WTC11 (cell line): ENCODE measurements around the gene NAT9. TPM values are rescaled to one million over a fixed set of nuclear protein-coding genes. Genes with fewer than 3 reads are reported as not detected.

Experiments
- ATAC-seq: fragments of 200-7000 bp; cut with Tn5 transposase; 2 replicates; pipeline ENCODE4 v1.10.0; 2021; ENCODE audit warnings: mild to moderate bottlenecking, moderate library complexity
- CTCF ChIA-PET: fragments of 300-600 bp; sonication (Branson Sonifier 250); formaldehyde crosslinking; loops from one replicate; lab custom pipeline; 2021; ENCODE audit warnings: antibody characterized with exemption; lab: Charles Lee
- POLR2A ChIA-PET: fragments of 350-600 bp; sonication (Branson Sonifier 250); formaldehyde crosslinking; loops from one replicate; lab custom pipeline; 2021; ENCODE audit warnings: antibody characterized with exemption; lab: Charles Lee
- DNase-seq: peaks from one replicate; pipeline ENCODE4 v3.0.0; 2021; ENCODE audit warnings: low spot score
- H3K27ac Mint-ChIP-seq: 2 replicates; pipeline ENCODE4 v1.8.0; 2021; ENCODE audit warnings: mixed read lengths
- H3K27me3 Mint-ChIP-seq: 2 replicates; pipeline ENCODE4 v1.8.0; 2021; ENCODE audit warnings: low read depth, mild to moderate bottlenecking, moderate library complexity, mixed read lengths
- H3K36me3 Mint-ChIP-seq: 2 replicates; pipeline ENCODE4 v1.8.0; 2021; ENCODE audit warnings: mixed read lengths
- H3K4me1 Mint-ChIP-seq: 2 replicates; pipeline ENCODE4 v1.8.0; 2022; ENCODE audit warnings: mixed read lengths
- H3K4me3 Mint-ChIP-seq: 2 replicates; pipeline ENCODE4 v1.8.0; 2021; ENCODE audit warnings: mild to moderate bottlenecking, moderate library complexity, mixed read lengths
- H3K9me3 Mint-ChIP-seq: 2 replicates; pipeline ENCODE4 v1.8.0; 2021; ENCODE audit warnings: mixed read lengths
- ATF1 ChIP-seq: sonication (generic); formaldehyde crosslinking; IDR thresholded peaks from 2 replicates; pipeline ENCODE4 v1.8.1; 2023; ENCODE audit warnings: mild to moderate bottlenecking, moderate library complexity, missing genetic modification reagents
- CREB1 ChIP-seq: sonication (generic); formaldehyde crosslinking; IDR thresholded peaks from 2 replicates; pipeline ENCODE4 v1.8.0; 2023; ENCODE audit warnings: mild to moderate bottlenecking, missing genetic modification reagents
- CREM ChIP-seq: sonication (generic); formaldehyde crosslinking; IDR thresholded peaks from 2 replicates; pipeline ENCODE4 v1.8.1; 2022; ENCODE audit warnings: mild to moderate bottlenecking, missing genetic modification reagents, moderate library complexity
- ESRRA ChIP-seq: sonication (generic); formaldehyde crosslinking; IDR thresholded peaks from 2 replicates; pipeline ENCODE4 v1.8.1; 2022; ENCODE audit warnings: mild to moderate bottlenecking, missing genetic modification reagents, borderline replicate concordance
- FOXK1 ChIP-seq: sonication (generic); formaldehyde crosslinking; IDR thresholded peaks from 2 replicates; pipeline ENCODE4 v1.8.0; 2022; ENCODE audit warnings: mild to moderate bottlenecking, moderate library complexity, missing genetic modification reagents
- FOXP1 ChIP-seq: sonication (generic); formaldehyde crosslinking; IDR thresholded peaks from 2 replicates; pipeline ENCODE4 v1.8.0; 2022; ENCODE audit warnings: missing genetic modification reagents, mild to moderate bottlenecking, moderate library complexity, borderline replicate concordance
- IRF2 ChIP-seq: sonication (generic); formaldehyde crosslinking; IDR thresholded peaks from 2 replicates; pipeline ENCODE4 v1.8.0; 2022; ENCODE audit warnings: low read depth, missing genetic modification reagents, borderline replicate concordance
- NFE2L1 ChIP-seq: sonication (generic); formaldehyde crosslinking; IDR thresholded peaks from 2 replicates; pipeline ENCODE4 v1.8.1; 2023; ENCODE audit warnings: missing genetic modification reagents
- PRRX2 ChIP-seq: fragments of 250-450 bp; sonication (Bioruptor Pico); IDR thresholded peaks from 2 replicates; pipeline ENCODE4 v1.8.0; 2021; ENCODE audit warnings: mild to moderate bottlenecking
- SP1 ChIP-seq: sonication (generic); formaldehyde crosslinking; conservative IDR thresholded peaks from 2 replicates; pipeline ENCODE4 v1.8.1; 2022; ENCODE audit warnings: missing genetic modification reagents
- ZNF138 ChIP-seq: sonication (generic); formaldehyde crosslinking; conservative IDR thresholded peaks from 2 replicates; pipeline ENCODE4 v1.8.1; 2022; ENCODE audit warnings: mild to moderate bottlenecking, moderate library complexity, missing genetic modification reagents
- ZNF232 ChIP-seq: sonication (generic); formaldehyde crosslinking; IDR thresholded peaks from 2 replicates; pipeline ENCODE4 v1.8.0; 2022; ENCODE audit warnings: mild to moderate bottlenecking, missing genetic modification reagents
- total RNA-seq: library from RNA; stranded (reverse); gene quantifications from 3 replicates; pipeline ENCODE4 v1.2.3, GENCODE V29; 2021
- TF ChIP-seq, protein P1 (sequence below): sonication (generic); formaldehyde crosslinking; IDR thresholded peaks from 2 replicates; pipeline ENCODE4 v1.8.1; 2022; ENCODE audit warnings: mild to moderate bottlenecking, missing genetic modification reagents, moderate library complexity, borderline replicate concordance
- TF ChIP-seq, protein P2 (sequence below): sonication (generic); formaldehyde crosslinking; IDR thresholded peaks from 2 replicates; pipeline ENCODE4 v1.8.1; 2023; ENCODE audit warnings: mild to moderate bottlenecking, moderate library complexity, missing genetic modification reagents
- TF ChIP-seq, protein P3 (sequence below): fragments of 250-450 bp; sonication (Bioruptor Pico); IDR thresholded peaks from 2 replicates; pipeline ENCODE4 v1.9.0; 2021; ENCODE audit warnings: mild to moderate bottlenecking, borderline replicate concordance
- TF ChIP-seq, protein P4 (sequence below): sonication (generic); formaldehyde crosslinking; IDR thresholded peaks from 2 replicates; pipeline ENCODE4 v1.8.0; 2022; ENCODE audit warnings: missing genetic modification reagents
- TF ChIP-seq, protein P5 (sequence below): fragments of 250-450 bp; sonication (Bioruptor Pico); IDR thresholded peaks from 2 replicates; pipeline ENCODE4 v2.1.2; 2022; ENCODE audit warnings: mild to moderate bottlenecking, moderate library complexity
- TF ChIP-seq, protein P6 (sequence below): sonication (generic); formaldehyde crosslinking; IDR thresholded peaks from 2 replicates; pipeline ENCODE4 v1.8.1; 2023; ENCODE audit warnings: mild to moderate bottlenecking, missing genetic modification reagents
- TF ChIP-seq, protein P7 (sequence below): sonication (generic); formaldehyde crosslinking; IDR thresholded peaks from 2 replicates; pipeline ENCODE4 v1.8.1; 2022; ENCODE audit warnings: missing genetic modification reagents, borderline replicate concordance

Gene NAT9
- total RNA-seq, 1 experiment from 2014 or later, result 67.1 TPM

DNA sequence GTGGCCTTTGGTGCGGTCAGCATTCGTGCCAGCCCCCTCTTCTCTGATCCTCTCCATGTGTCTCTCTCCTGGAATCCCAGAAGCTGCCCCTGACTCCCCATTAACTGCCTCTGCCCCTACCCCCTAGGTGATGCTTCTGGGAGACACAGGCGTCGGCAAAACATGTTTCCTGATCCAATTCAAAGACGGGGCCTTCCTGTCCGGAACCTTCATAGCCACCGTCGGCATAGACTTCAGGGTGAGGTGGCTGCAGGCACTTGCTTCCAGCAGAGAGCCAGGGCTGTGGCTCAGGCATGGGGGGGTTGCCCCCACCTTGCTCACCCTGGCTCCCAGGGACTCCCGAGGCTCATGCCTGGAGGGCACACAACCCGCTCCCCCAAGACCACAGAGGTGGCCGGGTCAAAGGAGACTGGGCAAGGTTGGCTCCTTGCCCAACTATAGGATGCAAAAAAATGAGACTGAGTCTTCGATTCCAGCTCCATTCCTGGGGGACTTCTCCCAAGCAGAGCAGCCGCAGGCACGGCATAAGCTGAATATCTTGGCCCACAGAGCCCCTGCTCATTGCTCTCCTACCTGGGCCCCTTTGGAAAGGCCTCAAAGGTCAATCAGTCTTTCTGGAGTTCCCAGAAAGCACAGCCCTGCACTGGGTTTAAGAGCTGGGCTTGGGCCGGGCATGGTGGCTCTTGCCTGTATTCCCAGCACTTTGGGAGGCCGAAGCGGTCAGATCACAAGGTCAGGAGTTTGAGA lies 35.3 kb downstream of the NAT9 start:
- ATAC-seq (no peak), DNase-seq (no peak)
- ChIA-PET CTCF (interaction anchor here (0.8 to 2.5 kb wide), 5 partner anchors 9 to 83 kb away, joined by 3 to 22 read pairs (median 4); no protein-coding TSS in a partner anchor), POLR2A (no interaction called here)
- peaks cover 45% of the 10 kb centered on the region for H3K4me1 Mint-ChIP-seq
- H3K27ac Mint-ChIP-seq, result no peak overlapping the region
- TF ChIP-seq CREB1 (CRISPR knock-in tag) (no peak), FOXK1 (CRISPR knock-in tag) (no peak), ZNF232 (CRISPR knock-in tag) (no peak), SP1 (CRISPR knock-in tag) (no peak), FOXP1 (CRISPR knock-in tag) (no peak), NFE2L1 (CRISPR knock-in tag) (no peak), ZNF138 (CRISPR knock-in tag) (no peak), PRRX2 (CRISPR knock-in tag) (no peak), IRF2 (CRISPR knock-in tag) (no peak)
- TF ChIP-seq, protein P1, sequence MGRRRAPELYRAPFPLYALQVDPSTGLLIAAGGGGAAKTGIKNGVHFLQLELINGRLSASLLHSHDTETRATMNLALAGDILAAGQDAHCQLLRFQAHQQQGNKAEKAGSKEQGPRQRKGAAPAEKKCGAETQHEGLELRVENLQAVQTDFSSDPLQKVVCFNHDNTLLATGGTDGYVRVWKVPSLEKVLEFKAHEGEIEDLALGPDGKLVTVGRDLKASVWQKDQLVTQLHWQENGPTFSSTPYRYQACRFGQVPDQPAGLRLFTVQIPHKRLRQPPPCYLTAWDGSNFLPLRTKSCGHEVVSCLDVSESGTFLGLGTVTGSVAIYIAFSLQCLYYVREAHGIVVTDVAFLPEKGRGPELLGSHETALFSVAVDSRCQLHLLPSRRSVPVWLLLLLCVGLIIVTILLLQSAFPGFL (CRISPR knock-in tag), result no peak
- TF ChIP-seq, protein P2, sequence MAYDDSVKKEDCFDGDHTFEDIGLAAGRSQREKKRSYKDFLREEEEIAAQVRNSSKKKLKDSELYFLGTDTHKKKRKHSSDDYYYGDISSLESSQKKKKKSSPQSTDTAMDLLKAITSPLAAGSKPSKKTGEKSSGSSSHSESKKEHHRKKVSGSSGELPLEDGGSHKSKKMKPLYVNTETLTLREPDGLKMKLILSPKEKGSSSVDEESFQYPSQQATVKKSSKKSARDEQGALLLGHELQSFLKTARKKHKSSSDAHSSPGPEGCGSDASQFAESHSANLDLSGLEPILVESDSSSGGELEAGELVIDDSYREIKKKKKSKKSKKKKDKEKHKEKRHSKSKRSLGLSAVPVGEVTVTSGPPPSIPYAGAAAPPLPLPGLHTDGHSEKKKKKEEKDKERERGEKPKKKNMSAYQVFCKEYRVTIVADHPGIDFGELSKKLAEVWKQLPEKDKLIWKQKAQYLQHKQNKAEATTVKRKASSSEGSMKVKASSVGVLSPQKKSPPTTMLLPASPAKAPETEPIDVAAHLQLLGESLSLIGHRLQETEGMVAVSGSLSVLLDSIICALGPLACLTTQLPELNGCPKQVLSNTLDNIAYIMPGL (CRISPR knock-in tag), result no peak
- TF ChIP-seq, protein P3, sequence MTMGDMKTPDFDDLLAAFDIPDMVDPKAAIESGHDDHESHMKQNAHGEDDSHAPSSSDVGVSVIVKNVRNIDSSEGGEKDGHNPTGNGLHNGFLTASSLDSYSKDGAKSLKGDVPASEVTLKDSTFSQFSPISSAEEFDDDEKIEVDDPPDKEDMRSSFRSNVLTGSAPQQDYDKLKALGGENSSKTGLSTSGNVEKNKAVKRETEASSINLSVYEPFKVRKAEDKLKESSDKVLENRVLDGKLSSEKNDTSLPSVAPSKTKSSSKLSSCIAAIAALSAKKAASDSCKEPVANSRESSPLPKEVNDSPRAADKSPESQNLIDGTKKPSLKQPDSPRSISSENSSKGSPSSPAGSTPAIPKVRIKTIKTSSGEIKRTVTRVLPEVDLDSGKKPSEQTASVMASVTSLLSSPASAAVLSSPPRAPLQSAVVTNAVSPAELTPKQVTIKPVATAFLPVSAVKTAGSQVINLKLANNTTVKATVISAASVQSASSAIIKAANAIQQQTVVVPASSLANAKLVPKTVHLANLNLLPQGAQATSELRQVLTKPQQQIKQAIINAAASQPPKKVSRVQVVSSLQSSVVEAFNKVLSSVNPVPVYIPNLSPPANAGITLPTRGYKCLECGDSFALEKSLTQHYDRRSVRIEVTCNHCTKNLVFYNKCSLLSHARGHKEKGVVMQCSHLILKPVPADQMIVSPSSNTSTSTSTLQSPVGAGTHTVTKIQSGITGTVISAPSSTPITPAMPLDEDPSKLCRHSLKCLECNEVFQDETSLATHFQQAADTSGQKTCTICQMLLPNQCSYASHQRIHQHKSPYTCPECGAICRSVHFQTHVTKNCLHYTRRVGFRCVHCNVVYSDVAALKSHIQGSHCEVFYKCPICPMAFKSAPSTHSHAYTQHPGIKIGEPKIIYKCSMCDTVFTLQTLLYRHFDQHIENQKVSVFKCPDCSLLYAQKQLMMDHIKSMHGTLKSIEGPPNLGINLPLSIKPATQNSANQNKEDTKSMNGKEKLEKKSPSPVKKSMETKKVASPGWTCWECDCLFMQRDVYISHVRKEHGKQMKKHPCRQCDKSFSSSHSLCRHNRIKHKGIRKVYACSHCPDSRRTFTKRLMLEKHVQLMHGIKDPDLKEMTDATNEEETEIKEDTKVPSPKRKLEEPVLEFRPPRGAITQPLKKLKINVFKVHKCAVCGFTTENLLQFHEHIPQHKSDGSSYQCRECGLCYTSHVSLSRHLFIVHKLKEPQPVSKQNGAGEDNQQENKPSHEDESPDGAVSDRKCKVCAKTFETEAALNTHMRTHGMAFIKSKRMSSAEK (CRISPR knock-in tag), result no peak
- TF ChIP-seq, protein P4, sequence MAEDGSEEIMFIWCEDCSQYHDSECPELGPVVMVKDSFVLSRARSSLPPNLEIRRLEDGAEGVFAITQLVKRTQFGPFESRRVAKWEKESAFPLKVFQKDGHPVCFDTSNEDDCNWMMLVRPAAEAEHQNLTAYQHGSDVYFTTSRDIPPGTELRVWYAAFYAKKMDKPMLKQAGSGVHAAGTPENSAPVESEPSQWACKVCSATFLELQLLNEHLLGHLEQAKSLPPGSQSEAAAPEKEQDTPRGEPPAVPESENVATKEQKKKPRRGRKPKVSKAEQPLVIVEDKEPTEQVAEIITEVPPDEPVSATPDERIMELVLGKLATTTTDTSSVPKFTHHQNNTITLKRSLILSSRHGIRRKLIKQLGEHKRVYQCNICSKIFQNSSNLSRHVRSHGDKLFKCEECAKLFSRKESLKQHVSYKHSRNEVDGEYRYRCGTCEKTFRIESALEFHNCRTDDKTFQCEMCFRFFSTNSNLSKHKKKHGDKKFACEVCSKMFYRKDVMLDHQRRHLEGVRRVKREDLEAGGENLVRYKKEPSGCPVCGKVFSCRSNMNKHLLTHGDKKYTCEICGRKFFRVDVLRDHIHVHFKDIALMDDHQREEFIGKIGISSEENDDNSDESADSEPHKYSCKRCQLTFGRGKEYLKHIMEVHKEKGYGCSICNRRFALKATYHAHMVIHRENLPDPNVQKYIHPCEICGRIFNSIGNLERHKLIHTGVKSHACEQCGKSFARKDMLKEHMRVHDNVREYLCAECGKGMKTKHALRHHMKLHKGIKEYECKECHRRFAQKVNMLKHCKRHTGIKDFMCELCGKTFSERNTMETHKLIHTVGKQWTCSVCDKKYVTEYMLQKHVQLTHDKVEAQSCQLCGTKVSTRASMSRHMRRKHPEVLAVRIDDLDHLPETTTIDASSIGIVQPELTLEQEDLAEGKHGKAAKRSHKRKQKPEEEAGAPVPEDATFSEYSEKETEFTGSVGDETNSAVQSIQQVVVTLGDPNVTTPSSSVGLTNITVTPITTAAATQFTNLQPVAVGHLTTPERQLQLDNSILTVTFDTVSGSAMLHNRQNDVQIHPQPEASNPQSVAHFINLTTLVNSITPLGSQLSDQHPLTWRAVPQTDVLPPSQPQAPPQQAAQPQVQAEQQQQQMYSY (CRISPR knock-in tag), result no peak
- no peak overlapping the region for H3K4me3 Mint-ChIP-seq
- no peaks in the 10 kb centered on the region for H3K36me3 Mint-ChIP-seq
- H3K9me3 Mint-ChIP-seq, result peaks cover 7% of the 10 kb centered on the region; the same call in 1 of the 2 replicates
- peaks cover 12% of the 10 kb centered on the region for H3K27me3 Mint-ChIP-seq

DNA sequence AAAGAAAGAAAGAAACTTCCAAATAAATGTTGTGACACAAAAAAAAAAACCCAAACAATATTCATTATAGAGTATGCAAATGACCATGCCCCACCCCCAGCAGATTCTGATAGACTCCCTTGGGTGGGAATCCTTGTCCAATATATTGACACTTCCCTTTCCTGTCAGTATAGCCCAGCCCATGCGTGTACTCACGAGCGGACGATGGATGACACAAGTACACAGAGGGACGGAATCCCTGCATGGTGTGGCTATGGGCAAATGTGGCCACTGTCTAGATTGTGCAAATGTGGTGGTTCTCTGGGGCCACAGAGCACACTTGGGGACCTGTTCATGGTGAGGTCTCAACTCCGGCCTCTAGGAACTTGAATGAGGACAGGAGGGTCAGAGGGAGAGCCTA lies 36.0 kb downstream of the NAT9 start:
- Mint-ChIP-seq H3K27me3 (peaks cover 18% of the 10 kb centered on the region), H3K4me3 (no peak overlapping the region), H3K36me3 (no peaks in the 10 kb centered on the region), H3K4me1 (peaks cover 39% of the 10 kb centered on the region), H3K27ac (no peak overlapping the region; the same call in 1 of the 2 replicates), H3K9me3 (peaks cover 7% of the 10 kb centered on the region; the same call in 1 of the 2 replicates)
- no peak for DNase-seq
- no peak for ATAC-seq
- ChIA-PET POLR2A (no interaction called here), CTCF (interaction anchor here (0.6 kb wide), 1 partner anchor 43 kb away, joined by 3 read pairs; no protein-coding TSS in a partner anchor)
- TF ChIP-seq ESRRA (CRISPR knock-in tag) (no peak), ATF1 (CRISPR knock-in tag) (no peak), CREM (CRISPR knock-in tag) (no peak)
- TF ChIP-seq, protein P5, sequence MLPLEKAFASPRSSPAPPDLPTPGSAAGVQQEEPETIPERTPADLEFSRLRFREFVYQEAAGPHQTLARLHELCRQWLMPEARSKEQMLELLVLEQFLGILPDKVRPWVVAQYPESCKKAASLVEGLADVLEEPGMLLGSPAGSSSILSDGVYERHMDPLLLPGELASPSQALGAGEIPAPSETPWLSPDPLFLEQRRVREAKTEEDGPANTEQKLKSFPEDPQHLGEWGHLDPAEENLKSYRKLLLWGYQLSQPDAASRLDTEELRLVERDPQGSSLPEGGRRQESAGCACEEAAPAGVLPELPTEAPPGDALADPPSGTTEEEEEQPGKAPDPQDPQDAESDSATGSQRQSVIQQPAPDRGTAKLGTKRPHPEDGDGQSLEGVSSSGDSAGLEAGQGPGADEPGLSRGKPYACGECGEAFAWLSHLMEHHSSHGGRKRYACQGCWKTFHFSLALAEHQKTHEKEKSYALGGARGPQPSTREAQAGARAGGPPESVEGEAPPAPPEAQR (CRISPR knock-in tag), result no peak
- TF ChIP-seq, protein P6, sequence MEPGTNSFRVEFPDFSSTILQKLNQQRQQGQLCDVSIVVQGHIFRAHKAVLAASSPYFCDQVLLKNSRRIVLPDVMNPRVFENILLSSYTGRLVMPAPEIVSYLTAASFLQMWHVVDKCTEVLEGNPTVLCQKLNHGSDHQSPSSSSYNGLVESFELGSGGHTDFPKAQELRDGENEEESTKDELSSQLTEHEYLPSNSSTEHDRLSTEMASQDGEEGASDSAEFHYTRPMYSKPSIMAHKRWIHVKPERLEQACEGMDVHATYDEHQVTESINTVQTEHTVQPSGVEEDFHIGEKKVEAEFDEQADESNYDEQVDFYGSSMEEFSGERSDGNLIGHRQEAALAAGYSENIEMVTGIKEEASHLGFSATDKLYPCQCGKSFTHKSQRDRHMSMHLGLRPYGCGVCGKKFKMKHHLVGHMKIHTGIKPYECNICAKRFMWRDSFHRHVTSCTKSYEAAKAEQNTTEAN (CRISPR knock-in tag), result no peak
- TF ChIP-seq, protein P7, sequence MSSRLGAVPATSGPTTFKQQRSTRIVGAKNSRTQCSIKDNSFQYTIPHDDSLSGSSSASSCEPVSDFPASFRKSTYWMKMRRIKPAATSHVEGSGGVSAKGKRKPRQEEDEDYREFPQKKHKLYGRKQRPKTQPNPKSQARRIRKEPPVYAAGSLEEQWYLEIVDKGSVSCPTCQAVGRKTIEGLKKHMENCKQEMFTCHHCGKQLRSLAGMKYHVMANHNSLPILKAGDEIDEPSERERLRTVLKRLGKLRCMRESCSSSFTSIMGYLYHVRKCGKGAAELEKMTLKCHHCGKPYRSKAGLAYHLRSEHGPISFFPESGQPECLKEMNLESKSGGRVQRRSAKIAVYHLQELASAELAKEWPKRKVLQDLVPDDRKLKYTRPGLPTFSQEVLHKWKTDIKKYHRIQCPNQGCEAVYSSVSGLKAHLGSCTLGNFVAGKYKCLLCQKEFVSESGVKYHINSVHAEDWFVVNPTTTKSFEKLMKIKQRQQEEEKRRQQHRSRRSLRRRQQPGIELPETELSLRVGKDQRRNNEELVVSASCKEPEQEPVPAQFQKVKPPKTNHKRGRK (CRISPR knock-in tag), result no peak
